Measurements from ENCODE around the gene GLB1L. TPM values are rescaled to one million over a fixed set of nuclear protein-coding genes. Genes with fewer than 3 reads are reported as not detected.

Gene GLB1L
- total and polyA plus RNA-seq, 2 of the 8 experiments (the other 6 are each of a cell fraction or from before 2014, with no cell fraction given) = 3.7 to 4.0 TPM

DNA sequence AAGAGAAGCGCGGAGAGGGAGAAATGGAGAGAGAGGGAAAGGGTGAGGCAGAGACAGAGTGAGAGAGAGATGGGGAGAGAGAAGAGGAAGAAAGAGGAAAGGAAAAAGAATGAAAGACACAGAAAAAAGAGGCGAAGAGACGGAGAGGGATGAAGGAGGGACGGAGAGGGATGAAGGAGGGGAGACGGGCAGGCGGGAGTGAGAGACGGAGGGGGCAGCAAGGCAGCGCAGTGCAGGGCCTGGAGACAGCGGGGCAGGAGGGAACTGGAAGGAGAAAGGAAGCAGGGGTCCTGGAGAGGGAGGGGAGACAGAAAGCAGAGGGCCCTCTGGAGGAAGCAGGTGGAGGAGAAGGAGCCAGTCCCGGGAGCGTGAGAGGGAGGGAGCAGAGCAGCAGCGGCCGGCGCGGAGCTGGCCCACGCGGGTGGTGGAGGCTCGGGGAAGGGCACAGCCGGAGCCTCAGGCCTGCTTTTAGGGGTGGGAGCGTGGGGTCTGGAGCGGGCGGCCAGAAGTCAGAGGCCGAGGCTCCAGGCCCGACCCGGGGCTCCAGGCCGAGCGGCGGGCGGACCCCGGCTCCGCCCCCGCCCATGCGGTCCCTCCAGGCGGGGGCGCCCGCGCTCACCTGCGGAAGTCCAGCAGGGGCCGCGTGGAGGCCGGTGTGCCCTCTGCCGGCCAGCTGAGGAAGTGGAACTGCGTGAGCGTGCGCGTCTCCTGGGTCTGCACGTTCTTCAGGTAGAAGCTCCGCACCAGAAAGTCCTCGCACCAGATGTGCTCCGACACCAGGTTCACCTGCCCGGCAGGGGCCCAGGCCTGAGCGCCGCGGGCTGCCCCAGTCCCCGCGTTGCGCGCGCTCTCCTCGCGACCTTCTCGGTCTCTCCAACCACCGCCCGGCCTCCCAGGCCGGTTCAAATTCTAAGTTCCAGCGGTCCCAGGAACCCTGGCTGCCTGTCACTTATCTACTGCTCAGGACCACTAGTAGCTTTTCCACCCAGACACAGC lies 49.4 kb upstream of the GLB1L start:
- Histone ChIP-seq H3K56ac (replicated peaks; ENCODE audit: insufficient read length, low read depth, low read length) (no peak overlapping the region), H2BK12ac (ENCODE audit: low read depth, low read length) (no peak overlapping the region), H3K18ac (ENCODE audit: extremely low read depth, low read length) (peak overlapping the region; percentile 83), H3K14ac (ENCODE audit: insufficient read length) (no peak overlapping the region), H4K20me1 (replicated peaks in 1 of 2; ENCODE audit: control insufficient read depth in 1 of 2, insufficient read depth in 2 of 2, low read length in 2 of 2) (no peaks in the 10 kb centered on the region), H4K91ac (replicated peaks; ENCODE audit: insufficient read length, low read length) (peak overlapping the region; percentile 72), H2AK5ac (ENCODE audit: low read depth, low read length) (no peak overlapping the region), H3K4ac (replicated peaks; ENCODE audit: insufficient read length, low read depth, low read length) (peak overlapping the region; percentile 92), H4K5ac (ENCODE audit: insufficient read length, low read depth, low read length) (peak overlapping the region; percentile 46), H2BK120ac (replicated peaks; ENCODE audit: low read depth, low read length) (no peak overlapping the region), H4K8ac (ENCODE audit: extremely low read depth, insufficient read depth, low read length) (no peak overlapping the region; the same call in 1 of the 2 replicates), H3K36me3 (ENCODE audit: control insufficient read depth in 2 of 4, insufficient read depth in 4 of 4, low read length in 3 of 4) (no peaks in the 10 kb centered on the region), H3K79me1 (ENCODE audit: low read depth, low read length) (no peaks in the 10 kb centered on the region; the same call in 1 of the 2 replicates), H3K4me3 (ENCODE audit: extremely low read depth in 1 of 4, insufficient read depth in 2 of 4, low read depth in 3 of 4, low read length in 4 of 4) (peak overlapping the region; percentile 60 to 79 (median 74)), H2BK15ac (ENCODE audit: low read length) (0 out of 2 replicates have a peak overlapping the region, but pooled peaks have one; percentile 29), H3K23ac (ENCODE audit: insufficient read length) (no peak overlapping the region), H3K4me2 (ENCODE audit: insufficient read depth in 1 of 2, low read depth in 2 of 2, low read length in 2 of 2) (peak overlapping the region; percentile 69 to 76), H3K9me3 (ENCODE audit: insufficient read depth in 2 of 2, low read depth in 1 of 2, low read length in 1 of 2) (0 out of 4 replicates have a peak, but pooled peaks cover 0 to 5% of the 10 kb centered on the region in 2 experiments), H3K79me2 (ENCODE audit: control insufficient read depth in 1 of 2, insufficient read depth in 2 of 2, low read length in 2 of 2) (no peaks in the 10 kb centered on the region), H2BK5ac (ENCODE audit: low read depth, low read length) (peak overlapping the region; percentile 81; the same call in 1 of the 2 replicates), H3K27me3 (replicated peaks in 1 of 4; ENCODE audit: control insufficient read depth in 3 of 4, extremely low read depth in 1 of 4, insufficient read depth in 3 of 4, low read length in 3 of 4) (peaks cover 0 to 32% (median 19%) of the 10 kb centered on the region in 4 experiments; a peak in 6 of 7 replicates), H3K4me1 (replicated peaks in 1 of 4; ENCODE audit: control insufficient read depth in 3 of 4, insufficient read depth in 4 of 4, low read length in 3 of 4) (peaks cover 0 to 8% (median 3%) of the 10 kb centered on the region in 4 experiments; a peak in 4 of 7 replicates), H2BK20ac (ENCODE audit: low read length) (no peak overlapping the region; the same call in 1 of the 2 replicates), H3K27ac (ENCODE audit: low read depth, low read length) (peak overlapping the region; percentile 41; the same call in 1 of the 2 replicates), H2AFZ (ENCODE audit: low read length) (0 out of 2 replicates have a peak overlapping the region, but pooled peaks have one; percentile 27), H3K23me2 (ENCODE audit: low read depth, low read length) (peaks cover 4% of the 10 kb centered on the region; the same call in 1 of the 2 replicates), H3K9ac (replicated peaks in 1 of 4; ENCODE audit: extremely low read depth in 1 of 4, low read depth in 3 of 4, low read length in 3 of 4) (peak overlapping the region in 3 of 4 experiments; percentile 31 to 65 (median 60); a peak in 5 of 7 replicates)
- CTCF ChIA-PET (ENCODE audit: partially characterized antibody) = interaction anchor here (0.6 to 11.7 kb wide), 67 partner anchors 10 to 292 kb away, joined by 3 to 220 read pairs (median 4); partner anchors contain the start of genes ABCB6, ANKZF1, ATG9A and DNAJB2
- 9% methylated on average over 45 of the region's 67 CpGs; no CpG with 5 or more reads in 1 of the 2 experiments for WGBS, 2 experiments (ENCODE audit: extremely low coverage in 1 of 2, insufficient coverage in 1 of 2, insufficient read length in 1 of 2, insufficient replicate concordance in 2 of 2, low coverage in 1 of 2, low lambda C conversion rate in 2 of 2, missing lambda C conversion rate in 1 of 2)
- FAIRE-seq (no peak), DNase-seq (ENCODE audit: low read depth in 1 of 2, low spot score in 2 of 2) (peak; percentile 89 to 96)
- POLR2A ChIA-PET (ENCODE audit: partially characterized antibody) = interaction anchor here (0.9 to 4.3 kb wide), 17 partner anchors 8 to 118 kb away, joined by 3 to 33 read pairs (median 4); partner anchors contain the start of genes ABCB6, CNPPD1, DNAJB2 and GLB1L
- peak; percentile 16 for TF ChIP-seq EZH2 (IDR thresholded peaks at IDR 0.05; ENCODE audit: low read depth, low read length, severe bottlenecking)
- TF ChIP-seq POLR2AphosphoS5 (IDR thresholded peaks at IDR 0.05; ENCODE audit: low read depth, low read length) = peak; percentile 81
- TF ChIP-seq SP2 (IDR thresholded peaks at IDR 0.05; ENCODE audit: low read length) = no peak
- TF ChIP-seq RFX5 (IDR thresholded peaks at IDR 0.05; ENCODE audit: borderline replicate concordance, low read depth, low read length) = no peak
- no peak for TF ChIP-seq CBX8 (IDR thresholded peaks at IDR 0.05; ENCODE audit: borderline replicate concordance, low read depth, low read length)
- TF ChIP-seq TCF12 (IDR thresholded peaks at IDR 0.05; ENCODE audit: low read depth, low read length) = peak; percentile 75; the same call in 1 of the 2 replicates
- peak; percentile 99 for TF ChIP-seq KDM4A (IDR thresholded peaks at IDR 0.05; ENCODE audit: low read depth, low read length, severe bottlenecking)
- peak; percentile 89 for TF ChIP-seq EGR1 (IDR thresholded peaks at IDR 0.05; ENCODE audit: borderline replicate concordance, low read depth, low read length)
- TF ChIP-seq BACH1 (IDR thresholded peaks at IDR 0.05; ENCODE audit: low read length) = peak; percentile 81
- TF ChIP-seq KDM5A (IDR thresholded peaks at IDR 0.05; ENCODE audit: low read length) = no peak
